Panc1 (cell line): ENCODE data around the gene TMEM92. TPM values are rescaled to one million over a fixed set of nuclear protein-coding genes. Genes with fewer than 3 reads are reported as not detected.
A peak's percentile ranks its signal among the peaks of the same experiment; 100 is the strongest.

Experiments
- ATAC-seq: fragments of 200-7000 bp; cut with Tn5 transposase; 2 replicates; pipeline ENCODE4 v1.9.1; 2020; ENCODE audit warnings: mild to moderate bottlenecking, moderate library complexity
- BruUV-seq: library from RNA; stranded (reverse); fragments of 400-500 nt; replicated peaks from 2 replicates; lab custom pipeline; 2021; lab: Mats Ljungman, UMichigan
- CTCF ChIA-PET: fragments of 300-600 bp; sonication (Branson Sonifier 250); formaldehyde crosslinking; loops from one replicate; lab custom pipeline; 2022; ENCODE audit warnings: antibody characterized with exemption; lab: Charles Lee
- POLR2A ChIA-PET: fragments of 300-600 bp; sonication (Branson Sonifier 250); formaldehyde crosslinking; loops from one replicate; lab custom pipeline; 2022; ENCODE audit warnings: antibody characterized with exemption; lab: Charles Lee
- DNase-seq: peaks from one replicate; pipeline ENCODE4 v3.0.0-alpha.2; 2010; ENCODE audit warnings: low read depth, low spot score
- H3K27ac ChIP-seq: 2 replicates; pipeline ENCODE4 v1.5.1; 2011; ENCODE audit warnings: mild to moderate bottlenecking, low read length, inconsistent platforms
- H3K27me3 ChIP-seq: fragments of 200-500 bp; sonication (Bioruptor generic); 2 replicates; pipeline ENCODE4 v1.6.0; 2014; ENCODE audit warnings: low read length, inconsistent platforms; ENCODE audit not compliant: control insufficient read depth, insufficient read depth
- H3K36me3 ChIP-seq: fragments of 200-500 bp; sonication (Bioruptor generic); 2 replicates; pipeline ENCODE4 v1.5.1; 2014; ENCODE audit warnings: inconsistent platforms, mild to moderate bottlenecking, low read length, moderate library complexity; ENCODE audit not compliant: control insufficient read depth, insufficient read depth
- H3K4me1 ChIP-seq: 2 replicates; pipeline ENCODE4 v1.5.1; 2011; ENCODE audit warnings: inconsistent platforms, mild to moderate bottlenecking, low read length, moderate library complexity; ENCODE audit not compliant: control insufficient read depth, insufficient read depth
- H3K4me3 ChIP-seq, 2 experiments: 2 replicates each; pipeline ENCODE4 v1.5.1; 2011 to 2012; ENCODE audit warnings: low read depth in 2 of 2, low read length in 2 of 2, mild to moderate bottlenecking in 2 of 2, inconsistent platforms in 1 of 2, moderate library complexity in 1 of 2
- H3K9me3 ChIP-seq: fragments of 200-500 bp; sonication (Bioruptor generic); 2 replicates; pipeline ENCODE4 v1.5.1; 2014; ENCODE audit warnings: low read depth, mild to moderate bottlenecking, inconsistent platforms, low read length, moderate library complexity; ENCODE audit not compliant: control insufficient read depth, insufficient read depth
- CTCF ChIP-seq: fragments of 450-650 bp; IDR thresholded peaks from 2 replicates; pipeline ENCODE4 v1.5.1; 2017; ENCODE audit warnings: mild to moderate bottlenecking
- POLR2AphosphoS5 ChIP-seq: IDR thresholded peaks from 2 replicates; pipeline ENCODE4 v1.6.1; 2012; ENCODE audit warnings: mild to moderate bottlenecking, low read depth, low read length, moderate library complexity
- REST ChIP-seq, 2 experiments: IDR thresholded peaks; 2 replicates each; pipeline ENCODE4 v1.6.1; 2011 to 2012; ENCODE audit warnings: low read depth in 2 of 2, control low read depth in 1 of 2, low read length in 1 of 2, mild to moderate bottlenecking in 1 of 2, moderate library complexity in 1 of 2; ENCODE audit not compliant: insufficient read depth in 1 of 2
- SIN3A ChIP-seq: IDR thresholded peaks from 2 replicates; pipeline ENCODE4 v1.6.1; 2012; ENCODE audit warnings: low read depth, mild to moderate bottlenecking, low read length, moderate library complexity, borderline replicate concordance; ENCODE audit not compliant: insufficient read depth
- TCF7L2 ChIP-seq: IDR thresholded peaks from 2 replicates; pipeline ENCODE4 v1.6.1; 2011; ENCODE audit warnings: mild to moderate bottlenecking, low read depth, low read length, inconsistent platforms
- in situ Hi-C: cut with HindIII; loops from 2 replicates; pipeline ENCODE4 v1.10.0; 2016; ENCODE audit warnings: low sequenced_read_pairs, low pct_unique_long_range_greater_than_20kb
- intact Hi-C: fragments of 100-400 bp; cut with micrococcal nuclease; formaldehyde crosslinking; loops from one replicate; pipeline ENCODE4 v1.10.0; 2022; ENCODE audit not compliant: unreplicated experiment
- total RNA-seq: library from RNA; stranded (reverse); gene quantifications from one replicate; pipeline ENCODE4 v1.2.1, GENCODE V29; 2021; ENCODE audit not compliant: unreplicated experiment

TMEM92 gene
- total RNA-seq, 1 experiment from 2014 or later = 0.54 TPM

GRCh38 chr17:50288306-50288705 is 14.0 kb downstream of the TMEM92 start:
- Histone ChIP-seq H3K27me3 (no peaks in the 10 kb centered on the region), H3K4me1 (peaks cover 8% of the 10 kb centered on the region; the same call in 1 of the 2 replicates), H3K4me3 (no peak overlapping the region), H3K36me3 (no peaks in the 10 kb centered on the region), H3K27ac (no peak overlapping the region), H3K9me3 (no peaks in the 10 kb centered on the region)
- ChIA-PET CTCF (interaction anchor here (0.8 kb wide), 2 partner anchors 16 to 88 kb away, joined by 3 to 7 read pairs; no protein-coding TSS in a partner anchor), POLR2A (interaction anchor here (0.6 kb wide), 1 partner anchor 70 kb away, joined by 3 read pairs; no protein-coding TSS in a partner anchor)
- BruUV-seq = no TSS peak
- in situ Hi-C loops = no loop called here
- intact Hi-C loops = no loop called here
- DNase-seq (no peak), ATAC-seq (no peak)
- TF ChIP-seq POLR2AphosphoS5 (no peak), TCF7L2 (no peak)

GRCh38 chr17:50289278-50289677 is 15.0 kb downstream of the TMEM92 start:
- in situ Hi-C loops (no loop called here), intact Hi-C loops (no loop called here)
- H3K27me3 ChIP-seq = no peaks in the 10 kb centered on the region
- peaks cover 8% of the 10 kb centered on the region; the same call in 1 of the 2 replicates for H3K4me1 ChIP-seq
- no TSS peak for BruUV-seq
- no peak overlapping the region for H3K27ac ChIP-seq
- H3K4me3 ChIP-seq = no peak overlapping the region
- CTCF ChIA-PET = interaction anchor here (0.6 to 0.8 kb wide), 4 partner anchors 17 to 1375 kb away, joined by 3 to 6 read pairs (median 4); no protein-coding TSS in a partner anchor
- POLR2A ChIA-PET = no interaction called here
- no peak for ATAC-seq
- no peak for DNase-seq
- H3K36me3 ChIP-seq = no peaks in the 10 kb centered on the region
- no peak for TF ChIP-seq POLR2AphosphoS5
- no peak for TF ChIP-seq TCF7L2
- no peak for TF ChIP-seq REST (IDR thresholded peaks at IDR 0.05; ENCODE audit: insufficient read depth in 1 of 2, low read depth in 2 of 2, low read length in 1 of 2)
- TF ChIP-seq CTCF = no peak
- TF ChIP-seq SIN3A = no peak
- no peaks in the 10 kb centered on the region for H3K9me3 ChIP-seq

- Histone ChIP-seq H3K27me3 (no peaks in the 10 kb centered on the region), H3K4me3 (no peak overlapping the region), H3K36me3 (no peaks in the 10 kb centered on the region), H3K9me3 (no peaks in the 10 kb centered on the region), H3K4me1 (peaks cover 8% of the 10 kb centered on the region; the same call in 1 of the 2 replicates), H3K27ac (no peak overlapping the region)
- intact Hi-C loops (no loop called here), in situ Hi-C loops (no loop called here)
- ATAC-seq (peak; percentile 84), DNase-seq (peak; percentile 57)
- ChIA-PET CTCF (no interaction called here), POLR2A (no interaction called here)
- no peak for TF ChIP-seq POLR2AphosphoS5
- no peak for TF ChIP-seq CTCF
- TF ChIP-seq REST (IDR thresholded peaks at IDR 0.05; ENCODE audit: insufficient read depth in 1 of 2, low read depth in 2 of 2, low read length in 1 of 2) = no peak
- no peak for TF ChIP-seq SIN3A
- no peak for TF ChIP-seq TCF7L2
- no TSS peak for BruUV-seq
Measured at GRCh38 chr17:50289991-50290702, 15.9 kb downstream of the TMEM92 start.
